C4-2B (cell line): ENCODE measurements around the gene SOS1.
A peak's percentile ranks its signal among the peaks of the same experiment; 100 is the strongest.

Experiments used
- H3K27ac ChIP-seq: fragments of 450-650 bp; 2 replicates; pipeline ENCODE4 v1.5.1; 2017
- CTCF ChIP-seq: fragments of 450-650 bp; conservative IDR thresholded peaks from 2 replicates; pipeline ENCODE4 v1.5.1; 2017; ENCODE audit warnings: mild to moderate bottlenecking
- ZFX ChIP-seq: fragments of 450-650 bp; IDR thresholded peaks from 2 replicates; pipeline ENCODE4 v1.6.1; 2017

Gene SOS1

GRCh38 chr2:39154944-39155343 lies 34.1 kb upstream of the SOS1 start:
- H3K27ac ChIP-seq, result no peak overlapping the region
- TF ChIP-seq ZFX (no peak), CTCF (no peak)

- TF ChIP-seq CTCF, result no peak
- TF ChIP-seq ZFX, result no peak
- H3K27ac ChIP-seq, result no peak overlapping the region
Observed at GRCh38 chr2:39153312-39153711, 32.5 kb upstream of the SOS1 start.

- no peak overlapping the region for H3K27ac ChIP-seq
- TF ChIP-seq CTCF (no peak), ZFX (no peak)
Observed at GRCh38 chr2:39152504-39152903, 31.7 kb upstream of the SOS1 start.

- TF ChIP-seq CTCF (no peak), ZFX (no peak)
- peak overlapping the region; percentile 16; the same call in 1 of the 2 replicates for H3K27ac ChIP-seq
Observed at GRCh38 chr2:39150890-39151497, 30.1 kb upstream of the SOS1 start.

- no peak for TF ChIP-seq ZFX
- no peak for TF ChIP-seq CTCF
- H3K27ac ChIP-seq, result no peak overlapping the region
Observed at GRCh38 chr2:39150102-39150562, 29.3 kb upstream of the SOS1 start.

GRCh38 chr2:39146630-39147029 lies 25.8 kb upstream of the SOS1 start:
- no peak overlapping the region for H3K27ac ChIP-seq
- no peak for TF ChIP-seq ZFX

- H3K27ac ChIP-seq, result no peak overlapping the region
- TF ChIP-seq ZFX (no peak), CTCF (no peak)
Observed at GRCh38 chr2:39145906-39146421, 25.1 kb upstream of the SOS1 start.

GRCh38 chr2:39144416-39144815 lies 23.6 kb upstream of the SOS1 start:
- no peak for TF ChIP-seq CTCF
- TF ChIP-seq ZFX, result no peak
- H3K27ac ChIP-seq, result no peak overlapping the region
